Measurements from ENCODE around the gene E2F3.

- TF ChIP-seq CTCF (IDR thresholded peaks at IDR 0.05) (no peak), POLR2A (IDR thresholded peaks at IDR 0.05) (no peak)
These were observed 32.2 kb downstream of the E2F3 start for GRCh38 chr6:20433929-20434328.

Data from adrenal gland (tissue), 5 donors.